ENCODE results near the gene CAMTA2. TPM values are rescaled to one million over a fixed set of nuclear protein-coding genes. Genes with fewer than 3 reads are reported as not detected.

The CAMTA2 gene
- total and polyA plus RNA-seq, 2 donors (not counting 1 experiment from before 2014, with no cell fraction given): 12.4 to 18.3 TPM

DNA sequence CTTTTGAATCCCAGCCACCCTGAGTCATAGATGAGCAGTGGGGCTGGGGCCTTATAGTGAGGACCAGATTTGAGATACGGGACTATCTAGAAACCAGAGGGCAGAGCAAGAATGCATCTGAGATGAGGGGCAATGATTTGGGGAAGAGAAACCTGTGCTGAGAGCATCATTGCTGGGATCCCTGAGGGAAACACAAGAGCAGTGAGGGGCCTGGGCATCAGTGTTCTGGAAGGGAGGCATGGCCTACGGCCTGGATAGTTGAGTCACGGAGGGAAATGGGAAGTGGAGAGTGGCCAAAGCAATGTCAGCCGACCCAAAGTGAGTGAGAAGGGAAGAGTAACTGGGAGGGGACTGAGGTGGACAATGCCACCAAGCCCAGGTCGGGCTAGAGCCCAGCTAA lies 5.2 kb downstream of the CAMTA2 start:
- Histone ChIP-seq H2AFZ (ENCODE audit: low read length) (no peak overlapping the region), H3K4me3 (replicated peaks in 1 of 4; ENCODE audit: control extremely low read depth in 1 of 4, insufficient read depth in 1 of 4, low read depth in 3 of 4, low read length in 4 of 4) (no peak overlapping the region), H3K9me3 (ENCODE audit: control insufficient read depth, insufficient read depth, low read depth, low read length) (no peaks in the 10 kb centered on the region), H3K4me1 (ENCODE audit: control insufficient read depth, extremely low read depth, insufficient read depth, low read length) (no peaks in the 10 kb centered on the region), H3K4me2 (ENCODE audit: extremely low read depth, insufficient read depth, low read length) (no peak overlapping the region), H3K27ac (ENCODE audit: insufficient read depth, low read length) (no peak overlapping the region), H3K36me3 (ENCODE audit: control insufficient read depth, insufficient read depth, low read length) (peaks cover 23% of the 10 kb centered on the region), H3K9ac (ENCODE audit: insufficient read depth, low read length) (no peak overlapping the region), H4K20me1 (ENCODE audit: control insufficient read depth, extremely low read depth, insufficient read depth, low read length) (no peaks in the 10 kb centered on the region), H3K27me3 (ENCODE audit: control insufficient read depth, insufficient read depth, low read length) (no peaks in the 10 kb centered on the region), H3K79me2 (ENCODE audit: control insufficient read depth, insufficient read depth, low read length) (peaks cover 8% of the 10 kb centered on the region)
- DNase-seq (ENCODE audit: low read depth in 2 of 2): no peak
- no peak for TF ChIP-seq EZH2 (IDR thresholded peaks at IDR 0.05; ENCODE audit: low read length, missing control alignments)
- TF ChIP-seq, protein P1, sequence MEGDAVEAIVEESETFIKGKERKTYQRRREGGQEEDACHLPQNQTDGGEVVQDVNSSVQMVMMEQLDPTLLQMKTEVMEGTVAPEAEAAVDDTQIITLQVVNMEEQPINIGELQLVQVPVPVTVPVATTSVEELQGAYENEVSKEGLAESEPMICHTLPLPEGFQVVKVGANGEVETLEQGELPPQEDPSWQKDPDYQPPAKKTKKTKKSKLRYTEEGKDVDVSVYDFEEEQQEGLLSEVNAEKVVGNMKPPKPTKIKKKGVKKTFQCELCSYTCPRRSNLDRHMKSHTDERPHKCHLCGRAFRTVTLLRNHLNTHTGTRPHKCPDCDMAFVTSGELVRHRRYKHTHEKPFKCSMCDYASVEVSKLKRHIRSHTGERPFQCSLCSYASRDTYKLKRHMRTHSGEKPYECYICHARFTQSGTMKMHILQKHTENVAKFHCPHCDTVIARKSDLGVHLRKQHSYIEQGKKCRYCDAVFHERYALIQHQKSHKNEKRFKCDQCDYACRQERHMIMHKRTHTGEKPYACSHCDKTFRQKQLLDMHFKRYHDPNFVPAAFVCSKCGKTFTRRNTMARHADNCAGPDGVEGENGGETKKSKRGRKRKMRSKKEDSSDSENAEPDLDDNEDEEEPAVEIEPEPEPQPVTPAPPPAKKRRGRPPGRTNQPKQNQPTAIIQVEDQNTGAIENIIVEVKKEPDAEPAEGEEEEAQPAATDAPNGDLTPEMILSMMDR (conservative IDR thresholded peaks at IDR 0.05 in 1 of 2, IDR thresholded peaks at IDR 0.05 in 1 of 2; ENCODE audit: low read depth in 1 of 2, low read length in 2 of 2): no peak

DNA sequence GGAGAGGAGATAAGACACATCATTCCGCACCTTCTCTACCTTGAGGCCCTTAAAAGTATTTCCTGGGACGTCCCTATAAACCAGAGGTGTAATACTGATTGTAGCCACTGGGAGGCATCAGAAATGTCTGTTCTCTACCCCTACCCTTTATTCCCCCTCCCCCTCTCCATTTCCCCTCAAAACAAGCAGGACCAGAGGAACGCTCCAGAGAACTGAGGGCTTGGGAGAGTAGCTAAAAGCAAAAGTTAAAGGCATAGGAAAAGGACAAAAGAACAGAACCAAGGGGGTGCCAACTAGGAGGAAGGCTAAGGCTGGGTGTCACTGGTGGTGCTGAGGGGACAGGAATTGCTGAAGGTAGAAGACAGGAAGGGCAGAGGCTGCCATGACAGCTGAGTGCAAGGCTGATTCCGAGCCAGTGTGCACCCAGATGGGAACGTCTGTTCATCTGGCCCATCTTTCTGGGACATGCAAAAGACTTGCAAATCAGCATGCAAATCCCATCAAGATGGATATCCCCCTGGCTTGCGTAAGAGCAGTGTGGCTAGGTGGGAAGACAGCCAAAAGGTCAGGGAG lies 6.7 kb downstream of the CAMTA2 start:
- H2AFZ ChIP-seq (ENCODE audit: low read length): no peak overlapping the region
- TF ChIP-seq, protein P1 (conservative IDR thresholded peaks at IDR 0.05 in 1 of 2, IDR thresholded peaks at IDR 0.05 in 1 of 2; ENCODE audit: low read depth in 1 of 2, low read length in 2 of 2): peak; percentile 63 to 75
- no peak for TF ChIP-seq EZH2 (IDR thresholded peaks at IDR 0.05; ENCODE audit: low read length, missing control alignments)
- no peak overlapping the region for H3K4me2 ChIP-seq (ENCODE audit: extremely low read depth, insufficient read depth, low read length)
- DNase-seq (ENCODE audit: low read depth in 2 of 2): peak; percentile 40 to 62
- H3K36me3 ChIP-seq (ENCODE audit: control insufficient read depth, insufficient read depth, low read length): peaks cover 24% of the 10 kb centered on the region
- no peak overlapping the region for H3K9ac ChIP-seq (ENCODE audit: insufficient read depth, low read length)
- H3K27me3 ChIP-seq (ENCODE audit: control insufficient read depth, insufficient read depth, low read length): no peaks in the 10 kb centered on the region
- no peaks in the 10 kb centered on the region for H3K9me3 ChIP-seq (ENCODE audit: control insufficient read depth, insufficient read depth, low read depth, low read length)
- H4K20me1 ChIP-seq (ENCODE audit: control insufficient read depth, extremely low read depth, insufficient read depth, low read length): no peaks in the 10 kb centered on the region
- H3K79me2 ChIP-seq (ENCODE audit: control insufficient read depth, insufficient read depth, low read length): no peaks in the 10 kb centered on the region
- H3K4me1 ChIP-seq (ENCODE audit: control insufficient read depth, extremely low read depth, insufficient read depth, low read length): no peaks in the 10 kb centered on the region
- no peak overlapping the region for H3K27ac ChIP-seq (ENCODE audit: insufficient read depth, low read length)
- H3K4me3 ChIP-seq (replicated peaks in 1 of 4; ENCODE audit: control extremely low read depth in 1 of 4, insufficient read depth in 1 of 4, low read depth in 3 of 4, low read length in 4 of 4): no peak overlapping the region

DNA sequence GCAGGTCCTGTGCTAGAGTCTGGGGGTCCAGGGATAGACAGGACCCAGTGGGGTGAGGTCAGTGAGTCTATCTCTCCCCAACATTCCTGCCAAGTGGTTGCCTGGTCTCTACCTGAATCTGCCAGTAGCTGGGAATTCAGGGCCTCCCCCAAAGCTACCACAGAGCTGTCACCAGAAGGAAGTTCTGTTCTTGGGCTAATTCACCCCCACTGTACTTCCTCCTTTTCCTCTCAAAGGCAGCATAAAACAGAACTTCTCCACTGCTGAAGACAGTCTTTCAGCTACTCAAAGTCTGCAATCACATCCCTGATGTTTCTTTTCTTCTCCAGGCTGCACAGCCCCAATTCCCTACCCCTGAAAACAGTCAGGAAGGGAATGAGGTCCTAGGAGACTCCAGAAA lies 8.7 kb downstream of the CAMTA2 start:
- no peak overlapping the region for H3K9ac ChIP-seq (ENCODE audit: insufficient read depth, low read length)
- no peaks in the 10 kb centered on the region for H3K9me3 ChIP-seq (ENCODE audit: control insufficient read depth, insufficient read depth, low read depth, low read length)
- DNase-seq (ENCODE audit: low read depth in 2 of 2): no peak
- H4K20me1 ChIP-seq (ENCODE audit: control insufficient read depth, extremely low read depth, insufficient read depth, low read length): no peaks in the 10 kb centered on the region
- no peaks in the 10 kb centered on the region for H3K27me3 ChIP-seq (ENCODE audit: control insufficient read depth, insufficient read depth, low read length)
- no peak overlapping the region for H3K27ac ChIP-seq (ENCODE audit: insufficient read depth, low read length)
- no peaks in the 10 kb centered on the region for H3K79me2 ChIP-seq (ENCODE audit: control insufficient read depth, insufficient read depth, low read length)
- no peaks in the 10 kb centered on the region for H3K4me1 ChIP-seq (ENCODE audit: control insufficient read depth, extremely low read depth, insufficient read depth, low read length)
- no peak for TF ChIP-seq EZH2 (IDR thresholded peaks at IDR 0.05; ENCODE audit: low read length, missing control alignments)
- TF ChIP-seq, protein P1 (conservative IDR thresholded peaks at IDR 0.05 in 1 of 2, IDR thresholded peaks at IDR 0.05 in 1 of 2; ENCODE audit: low read depth in 1 of 2, low read length in 2 of 2): no peak
- H3K4me3 ChIP-seq (replicated peaks in 1 of 4; ENCODE audit: control extremely low read depth in 1 of 4, insufficient read depth in 1 of 4, low read depth in 3 of 4, low read length in 4 of 4): no peak overlapping the region
- no peak overlapping the region for H3K4me2 ChIP-seq (ENCODE audit: extremely low read depth, insufficient read depth, low read length)
- H2AFZ ChIP-seq (ENCODE audit: low read length): no peak overlapping the region
- peaks cover 22% of the 10 kb centered on the region for H3K36me3 ChIP-seq (ENCODE audit: control insufficient read depth, insufficient read depth, low read length)

Measured in fibroblast of lung (primary cell).